Prostate gland (tissue), 2 donors: ENCODE results near the gene PSMB4. TPM values are rescaled to one million over a fixed set of nuclear protein-coding genes. Genes with fewer than 3 reads are reported as not detected.

Experiments
- DNase-seq: peaks from one replicate; pipeline ENCODE4 v3.0.0-alpha.2; 2019; ENCODE audit warnings: low spot score
- H3K27ac ChIP-seq, 2 donors: fragments of 200-600 bp; sonication (generic); 2 replicates each; pipeline ENCODE4 v1.5.1; 2017 to 2019
- H3K27me3 ChIP-seq: fragments of 200-600 bp; sonication (generic); replicated peaks from 2 replicates; pipeline ENCODE4 v1.5.1; 2019; ENCODE audit not compliant: insufficient read depth
- H3K36me3 ChIP-seq, 2 donors: fragments of 200-600 bp; sonication (generic); 1 replicate in 1 of 2; 2 replicates in 1 of 2; pipeline versions ENCODE4 v1.5.1 to v1.8.1; 2017 to 2019
- H3K4me1 ChIP-seq: fragments of 200-600 bp; sonication (generic); replicated peaks from 2 replicates; pipeline ENCODE4 v1.5.1; 2019
- H3K4me3 ChIP-seq, 2 donors: fragments of 200-600 bp; sonication (generic); 2 replicates each; pipeline ENCODE4 v1.5.1; 2017 to 2019
- H3K9me3 ChIP-seq: fragments of 200-600 bp; sonication (generic); 2 replicates; pipeline ENCODE4 v1.5.1; 2017
- POLR2A ChIP-seq: fragments of 450-650 bp; IDR thresholded peaks from one replicate; pipeline ENCODE4 v1.6.1; 2016; ENCODE audit warnings: antibody characterized with exemption, mild to moderate bottlenecking
- POLR2AphosphoS5 ChIP-seq: sonication (generic); formaldehyde crosslinking; IDR thresholded peaks from one replicate; pipeline ENCODE4 v1.6.1; 2017; ENCODE audit warnings: antibody characterized with exemption
- WGBS: methylation state at CpG from one replicate; pipeline ENCODE4 v1.1.5; 2018; 5-methylcytosine and 5-hydroxymethylcytosine counted together
- intact Hi-C: fragments of 100-400 bp; cut with DNase I; formaldehyde crosslinking; loops from one replicate; pipeline ENCODE4 v1.14.2; 2022
- total RNA-seq, 2 donors: library from RNA; depleted of rRNA; stranded (reverse); fragments of >200 nt; gene quantifications; one replicate each; pipeline ENCODE4 v1.1.0, GENCODE V29; 2016
- TF ChIP-seq, protein P1 (sequence below), 4 experiments: fragments of 200-600 bp in 2 of 4; fragments of 450-650 bp in 2 of 4; sonication (generic) in 2 of 4; IDR thresholded peaks; 1 replicate in 3 of 4; 2 replicates in 1 of 4; pipeline ENCODE4 v1.5.1; 2016 to 2019; ENCODE audit warnings: antibody characterized with exemption in 4 of 4, mild to moderate bottlenecking in 2 of 4, moderate library complexity in 2 of 4

Gene PSMB4
- total RNA-seq, 2 donors from 2014 or later: 229 to 275 TPM

DNA sequence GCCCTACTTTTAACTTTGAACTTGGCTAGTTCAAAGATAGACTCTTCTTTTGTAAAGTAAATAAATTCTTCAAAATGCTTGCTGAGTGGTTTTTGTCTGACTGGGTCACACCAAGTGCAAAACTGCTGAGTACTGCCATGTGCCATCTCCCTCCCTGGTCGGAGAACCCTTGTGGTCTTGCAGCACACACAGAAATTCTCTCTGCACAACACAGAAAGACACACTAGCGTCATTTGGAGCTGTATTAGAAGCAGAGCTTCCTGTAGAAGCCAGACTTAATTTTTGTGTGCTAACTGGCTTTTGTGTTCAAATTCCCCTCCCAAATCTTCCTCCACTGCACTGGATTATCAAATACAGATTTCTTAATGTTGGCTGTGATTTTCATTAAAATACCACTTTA is 2.5 kb downstream of the PSMB4 start:
- 74% methylated on average over 2 of the region's 2 CpGs for WGBS
- Histone ChIP-seq H3K36me3 (peaks cover 12 to 25% of the 10 kb centered on the region in 2 donors), H3K27ac (no peak overlapping the region), H3K9me3 (no peaks in the 10 kb centered on the region), H3K27me3 (no peaks in the 10 kb centered on the region), H3K4me1 (peaks cover 7% of the 10 kb centered on the region), H3K4me3 (no peak overlapping the region)
- TF ChIP-seq POLR2AphosphoS5 (no peak), POLR2A (no peak)
- TF ChIP-seq, protein P1, sequence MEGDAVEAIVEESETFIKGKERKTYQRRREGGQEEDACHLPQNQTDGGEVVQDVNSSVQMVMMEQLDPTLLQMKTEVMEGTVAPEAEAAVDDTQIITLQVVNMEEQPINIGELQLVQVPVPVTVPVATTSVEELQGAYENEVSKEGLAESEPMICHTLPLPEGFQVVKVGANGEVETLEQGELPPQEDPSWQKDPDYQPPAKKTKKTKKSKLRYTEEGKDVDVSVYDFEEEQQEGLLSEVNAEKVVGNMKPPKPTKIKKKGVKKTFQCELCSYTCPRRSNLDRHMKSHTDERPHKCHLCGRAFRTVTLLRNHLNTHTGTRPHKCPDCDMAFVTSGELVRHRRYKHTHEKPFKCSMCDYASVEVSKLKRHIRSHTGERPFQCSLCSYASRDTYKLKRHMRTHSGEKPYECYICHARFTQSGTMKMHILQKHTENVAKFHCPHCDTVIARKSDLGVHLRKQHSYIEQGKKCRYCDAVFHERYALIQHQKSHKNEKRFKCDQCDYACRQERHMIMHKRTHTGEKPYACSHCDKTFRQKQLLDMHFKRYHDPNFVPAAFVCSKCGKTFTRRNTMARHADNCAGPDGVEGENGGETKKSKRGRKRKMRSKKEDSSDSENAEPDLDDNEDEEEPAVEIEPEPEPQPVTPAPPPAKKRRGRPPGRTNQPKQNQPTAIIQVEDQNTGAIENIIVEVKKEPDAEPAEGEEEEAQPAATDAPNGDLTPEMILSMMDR (IDR thresholded peaks at IDR 0.05): no peak
- intact Hi-C loops: loop anchor here (2.0 to 5.0 kb wide), 2 partner anchors 29 to 120 kb away; partner anchors contain the start of gene ZNF687
- no peak for DNase-seq

DNA sequence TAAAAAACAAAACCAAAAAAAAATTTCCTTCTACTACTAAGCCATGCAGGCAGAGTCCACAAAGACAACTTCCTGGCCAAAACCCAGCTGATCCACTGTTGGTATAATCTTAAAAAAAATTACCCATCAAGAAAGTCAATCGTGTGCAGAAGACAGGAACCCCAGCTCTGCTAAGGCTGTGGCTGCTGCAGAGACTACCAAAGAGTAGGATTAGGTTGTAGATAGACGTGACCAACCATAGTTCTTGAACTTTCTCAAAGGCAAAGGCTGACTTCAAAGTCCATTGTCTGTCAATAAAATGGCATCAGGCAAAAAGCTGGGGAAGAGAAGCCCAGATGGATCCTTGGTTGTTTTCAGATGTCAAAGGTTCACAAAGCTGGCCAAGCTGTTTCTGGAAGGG is 3.4 kb downstream of the PSMB4 start:
- intact Hi-C loops: loop anchor here (5.0 kb wide), 1 partner anchor 120 kb away; the partner anchor contains the start of gene ZNF687
- no peaks in the 10 kb centered on the region for H3K27me3 ChIP-seq
- H3K4me1 ChIP-seq: peaks cover 7% of the 10 kb centered on the region
- H3K36me3 ChIP-seq: peaks cover 12 to 25% of the 10 kb centered on the region in 2 donors
- TF ChIP-seq, protein P1 (IDR thresholded peaks at IDR 0.05): no peak
- TF ChIP-seq POLR2AphosphoS5 (no peak), POLR2A (no peak)
- no peak overlapping the region for H3K27ac ChIP-seq
- no peak overlapping the region for H3K4me3 ChIP-seq
- 72% methylated on average over 2 of the region's 2 CpGs for WGBS
- no peaks in the 10 kb centered on the region for H3K9me3 ChIP-seq
- DNase-seq: no peak

DNA sequence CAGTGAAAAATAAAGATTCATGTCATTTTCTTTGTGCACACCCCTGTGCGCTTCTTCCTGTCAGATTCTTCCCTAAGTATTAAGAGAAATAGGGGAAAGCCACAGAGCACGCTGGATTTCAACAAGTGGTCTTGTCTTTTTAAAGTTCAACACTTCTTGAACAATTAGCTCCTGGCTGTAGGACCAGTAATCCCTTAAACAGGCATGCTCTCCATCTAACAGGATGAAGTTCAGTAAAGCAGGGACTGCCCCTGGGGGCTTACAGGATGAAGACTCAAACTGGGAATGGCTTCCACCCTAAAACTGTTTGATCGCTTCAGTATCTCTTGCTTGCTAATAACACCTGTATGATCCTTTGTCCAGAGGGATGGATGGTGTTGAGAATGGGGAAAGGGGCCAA is 4.2 kb downstream of the PSMB4 start:
- no peak for TF ChIP-seq POLR2AphosphoS5
- TF ChIP-seq, protein P1 (IDR thresholded peaks at IDR 0.05): no peak
- Histone ChIP-seq H3K9me3 (no peaks in the 10 kb centered on the region), H3K4me3 (no peak overlapping the region), H3K36me3 (peaks cover 16 to 25% of the 10 kb centered on the region in 2 donors), H3K4me1 (peaks cover 7% of the 10 kb centered on the region), H3K27ac (no peak overlapping the region), H3K27me3 (no peaks in the 10 kb centered on the region)
- no peak for DNase-seq
- intact Hi-C loops: loop anchor here (5.0 kb wide), 1 partner anchor 121 kb away; the partner anchor contains the start of gene ZNF687
- 82% methylated on average over 3 of the region's 3 CpGs for WGBS

DNA sequence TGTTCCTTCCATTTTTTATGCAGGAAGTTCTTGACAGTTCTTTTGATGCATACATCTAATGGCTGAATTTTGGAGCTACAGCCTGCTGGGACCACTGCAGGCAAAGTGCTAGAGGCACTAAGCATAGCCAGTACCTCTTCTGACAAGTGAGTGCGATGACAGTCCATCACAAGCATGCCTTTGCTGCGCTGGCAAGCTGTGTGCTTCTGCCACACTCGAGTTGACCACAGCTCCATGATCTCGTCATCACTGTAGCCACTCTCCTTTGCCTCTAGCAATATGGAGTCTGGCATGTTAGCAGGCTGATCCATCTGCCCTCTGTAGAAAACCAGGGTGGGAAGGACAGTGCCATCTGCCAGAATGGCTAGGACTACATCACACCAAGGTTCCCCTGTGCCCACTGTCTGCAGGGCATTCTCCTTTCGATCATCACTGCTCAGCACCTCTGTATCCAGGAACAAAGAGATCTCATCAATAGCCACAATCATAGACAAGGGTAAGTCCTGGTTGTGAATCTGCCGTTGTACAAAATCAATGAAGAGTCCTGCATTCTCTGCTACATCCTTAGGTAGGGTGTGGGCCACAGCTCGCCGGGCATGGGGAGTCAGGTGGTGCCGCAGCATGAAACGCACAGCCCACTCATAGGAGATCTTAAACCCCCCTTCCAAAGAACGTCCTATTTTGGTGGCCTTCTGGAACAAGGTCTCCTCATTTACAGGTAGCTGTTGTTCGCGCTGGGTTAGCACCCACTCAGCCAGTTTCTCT is 6.0 kb downstream of the PSMB4 start:
- intact Hi-C loops: no loop called here

More for the DNA sequence above, 6.0 kb downstream of the PSMB4 start:
- DNase-seq: no peak
- Histone ChIP-seq H3K4me3 (no peak overlapping the region), H3K4me1 (peaks cover 6% of the 10 kb centered on the region), H3K9me3 (no peaks in the 10 kb centered on the region), H3K36me3 (peaks cover 16 to 25% of the 10 kb centered on the region in 2 donors), H3K27me3 (no peaks in the 10 kb centered on the region), H3K27ac (no peak overlapping the region)
- 85% methylated on average over 13 of the region's 13 CpGs for whole genome bisulfite sequencing
- TF ChIP-seq, protein P1 (IDR thresholded peaks at IDR 0.05): no peak
- TF ChIP-seq POLR2A (no peak), POLR2AphosphoS5 (no peak)
